OCI-M2 (cell line): ENCODE data around the gene DUSP7.
"Not testable (repeated sequence)": the region's sequence is repeated elsewhere in the genome, so short reads cannot be mapped to it uniquely, and the experiment has no call there.

Experiments
- DNase-seq: peaks from one replicate; lab custom pipeline; 2025; ENCODE audit not compliant: unreplicated experiment; lab: John Stamatoyannopoulos, UW

The DUSP7 gene

GRCh38 chr3:52050571-52050970 lies 5.8 kb downstream of the DUSP7 start:
- DNase-seq: no peak

- no peak for DNase-seq
Observed at GRCh38 chr3:52049503-52049902, 6.9 kb downstream of the DUSP7 start.

- no peak for DNase-seq
Observed at GRCh38 chr3:52047295-52047960, 8.9 kb downstream of the DUSP7 start.

- no peak for DNase-seq
Observed at GRCh38 chr3:52046902-52047239, 9.5 kb downstream of the DUSP7 start.

GRCh38 chr3:52046186-52046901 lies 10.0 kb downstream of the DUSP7 start:
- DNase-seq: no peak

GRCh38 chr3:52044869-52045619 lies 11.3 kb downstream of the DUSP7 start:
- no peak for DNase-seq

GRCh38 chr3:52043750-52044149 lies 12.6 kb downstream of the DUSP7 start:
- DNase-seq: no peak

- not testable (repeated sequence) for DNase-seq
Observed at GRCh38 chr3:52043039-52043438, 13.3 kb downstream of the DUSP7 start.

GRCh38 chr3:52041118-52041731 lies 15.1 kb downstream of the DUSP7 start:
- DNase-seq: no peak

- no peak for DNase-seq
Observed at GRCh38 chr3:52040600-52040999, 15.8 kb downstream of the DUSP7 start.

GRCh38 chr3:52039846-52040245 lies 16.5 kb downstream of the DUSP7 start:
- no peak for DNase-seq

GRCh38 chr3:52039426-52039825 lies 16.9 kb downstream of the DUSP7 start:
- DNase-seq: no peak

GRCh38 chr3:52038227-52038626 lies 18.1 kb downstream of the DUSP7 start:
- no peak for DNase-seq

- no peak for DNase-seq
Observed at GRCh38 chr3:52037291-52037690, 19.1 kb downstream of the DUSP7 start.

- no peak for DNase-seq
Observed at GRCh38 chr3:52036829-52037228, 19.5 kb downstream of the DUSP7 start.

GRCh38 chr3:52036222-52036694 lies 20.1 kb downstream of the DUSP7 start:
- DNase-seq: no peak

- DNase-seq: no peak
Observed at GRCh38 chr3:52034651-52035050, 21.7 kb downstream of the DUSP7 start.

- DNase-seq: no peak
Observed at GRCh38 chr3:52034212-52034611, 22.2 kb downstream of the DUSP7 start.

GRCh38 chr3:52033748-52034147 lies 22.6 kb downstream of the DUSP7 start:
- DNase-seq: not testable (repeated sequence)

GRCh38 chr3:52032702-52033408 lies 23.5 kb downstream of the DUSP7 start:
- no peak for DNase-seq

GRCh38 chr3:52031896-52032295 lies 24.5 kb downstream of the DUSP7 start:
- DNase-seq: no peak
